Ammon's horn (tissue), 1 donor: ENCODE measurements around the gene HRNR.

Source experiments
- DNase-seq: peaks from one replicate; pipeline ENCODE4 v3.0.0-alpha.2; 2016; ENCODE audit warnings: low spot score

HRNR gene

DNA sequence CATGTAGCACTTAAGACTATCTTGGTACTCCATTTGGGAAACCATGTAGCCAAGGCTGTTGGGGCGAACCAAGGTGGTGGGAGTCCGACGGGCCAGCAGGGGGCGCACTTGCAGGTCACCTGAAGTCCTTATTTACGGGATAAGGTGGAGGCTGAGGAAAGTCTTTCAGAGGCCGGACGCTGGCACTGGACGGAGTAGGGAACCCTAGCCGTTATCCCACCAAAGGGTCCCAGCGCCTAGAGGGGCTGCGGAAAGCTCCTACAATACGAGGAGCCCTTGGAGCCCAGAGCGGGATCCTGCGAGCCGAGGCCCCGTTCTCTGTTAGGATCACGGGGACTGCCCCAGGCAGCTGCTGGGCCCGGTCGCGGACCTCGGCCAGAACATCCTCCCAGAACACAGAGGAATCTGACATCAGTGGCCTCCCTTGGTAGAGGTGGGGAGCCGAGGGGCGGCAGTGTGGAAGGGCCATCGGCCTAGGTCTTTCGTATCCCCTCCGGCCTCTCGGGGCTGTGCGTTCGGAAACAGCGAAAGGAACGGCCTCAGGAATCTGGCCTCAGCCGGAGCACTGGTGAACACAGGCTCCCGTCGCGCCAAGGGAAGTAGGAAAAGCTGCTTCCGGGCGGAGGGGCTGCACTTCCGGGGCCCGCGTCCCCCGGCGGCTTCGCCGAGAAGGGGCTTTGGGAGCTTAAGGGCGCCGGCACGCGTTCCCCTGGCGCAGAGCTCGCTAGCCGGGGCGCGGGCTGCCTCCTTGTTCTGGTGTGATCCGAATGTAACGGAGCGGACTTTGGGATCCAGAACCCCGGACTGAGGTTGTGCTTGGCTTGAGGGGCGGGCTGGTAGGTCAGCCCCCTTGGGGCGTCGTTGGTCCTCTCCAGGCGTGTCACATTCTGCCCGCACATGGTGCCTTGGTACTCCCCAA, 35.1 kb downstream of the HRNR start:
- peak; percentile 57 for DNase-seq

DNA sequence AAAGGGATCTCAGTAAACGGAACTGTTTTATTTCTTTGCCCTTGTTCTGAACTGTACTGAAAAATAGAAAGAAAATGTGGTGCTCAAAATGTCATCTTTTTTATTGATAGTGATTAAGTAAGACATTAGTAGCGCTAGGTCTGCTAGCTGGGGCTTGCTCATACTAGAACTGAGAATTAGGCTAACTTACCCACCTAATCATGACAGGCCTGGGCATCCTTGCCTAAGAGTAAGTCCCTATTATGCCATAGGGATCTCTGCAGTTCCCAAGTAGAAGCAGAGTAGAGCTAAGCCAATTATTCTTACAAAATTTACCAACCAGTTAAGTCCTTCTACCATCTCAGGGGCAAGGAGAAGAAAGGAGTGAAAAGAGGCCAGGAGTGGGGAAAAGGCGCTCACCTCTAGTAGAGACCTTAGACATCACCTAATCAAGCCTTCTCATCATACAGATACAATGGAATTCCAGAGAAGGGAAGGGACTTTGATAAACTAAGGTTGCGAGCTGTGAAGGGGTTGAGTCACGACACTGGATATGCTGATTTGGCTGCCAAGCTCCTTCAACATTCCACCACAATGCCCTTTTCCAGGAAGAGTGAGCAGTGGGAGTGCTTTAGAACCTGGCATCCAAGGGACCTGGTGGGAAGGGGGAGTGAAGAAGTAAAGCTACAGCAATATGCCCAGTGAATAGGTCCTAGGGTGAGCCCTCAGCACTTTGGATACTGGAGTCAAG, 37.3 kb downstream of the HRNR start:
- DNase-seq, result no peak

GRCh38 chr1:152185544-152186391, 38.2 kb downstream of the HRNR start:
- DNase-seq, result peak; percentile 64

DNA sequence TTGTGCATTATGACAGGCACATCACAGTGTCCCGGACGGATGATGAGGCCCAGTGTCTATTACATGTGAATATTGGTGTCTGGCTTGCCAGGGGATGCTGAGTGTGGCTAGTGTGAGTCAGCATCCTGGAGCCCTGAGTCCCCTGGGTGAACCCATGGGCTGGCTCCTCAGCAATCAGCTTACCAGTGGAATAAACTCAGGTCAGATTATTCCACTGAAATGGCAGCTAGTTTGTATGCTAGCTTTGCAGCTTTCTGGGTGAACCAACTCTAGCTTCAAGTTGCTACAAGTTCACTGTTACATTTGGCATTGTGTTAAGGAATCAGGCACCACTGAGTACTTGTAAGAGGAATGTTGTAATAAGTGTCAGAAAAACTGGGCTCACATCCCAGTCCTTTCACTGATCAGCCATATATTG, 41.0 kb downstream of the HRNR start:
- DNase-seq, result no peak

DNA sequence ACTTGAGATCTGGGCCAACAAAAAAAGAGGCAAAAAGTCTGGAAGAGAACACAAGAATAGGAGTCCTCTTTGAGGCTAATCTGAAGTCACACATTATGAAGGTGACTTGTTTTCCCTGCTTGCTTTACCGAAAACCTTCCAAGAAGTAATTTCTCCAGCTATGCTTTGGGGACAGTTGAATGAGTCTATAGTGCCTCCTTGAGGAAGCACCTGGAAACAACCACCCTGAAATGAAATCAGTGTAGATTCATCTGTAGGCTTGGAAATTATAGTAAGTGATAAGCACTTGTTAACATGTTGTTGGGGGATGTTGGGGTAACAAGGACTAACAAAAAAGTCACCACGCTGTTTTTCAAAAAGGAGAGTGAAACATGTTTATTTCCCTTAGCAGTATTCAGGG, 41.6 kb downstream of the HRNR start:
- DNase-seq, result no peak

DNA sequence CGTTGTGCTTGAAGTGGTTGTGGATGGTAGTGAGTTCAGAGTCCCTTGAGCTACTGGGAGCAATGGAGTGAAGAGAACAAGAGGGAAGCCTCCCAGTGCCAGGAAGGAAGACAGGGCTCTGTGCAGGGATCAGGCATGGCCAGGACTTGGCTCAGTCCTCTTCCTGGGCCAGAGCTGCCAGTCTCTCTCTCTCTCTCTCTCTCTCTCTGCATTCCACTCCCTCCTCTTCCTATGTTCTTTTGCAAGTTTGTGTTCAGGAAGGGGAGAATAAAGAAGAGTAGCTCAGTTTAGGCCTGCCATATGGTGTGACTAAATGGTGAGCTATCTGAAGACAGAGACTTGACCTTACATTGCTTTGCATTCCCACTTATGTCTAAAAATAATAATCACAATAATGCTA, 44.4 kb downstream of the HRNR start:
- no peak for DNase-seq

DNA sequence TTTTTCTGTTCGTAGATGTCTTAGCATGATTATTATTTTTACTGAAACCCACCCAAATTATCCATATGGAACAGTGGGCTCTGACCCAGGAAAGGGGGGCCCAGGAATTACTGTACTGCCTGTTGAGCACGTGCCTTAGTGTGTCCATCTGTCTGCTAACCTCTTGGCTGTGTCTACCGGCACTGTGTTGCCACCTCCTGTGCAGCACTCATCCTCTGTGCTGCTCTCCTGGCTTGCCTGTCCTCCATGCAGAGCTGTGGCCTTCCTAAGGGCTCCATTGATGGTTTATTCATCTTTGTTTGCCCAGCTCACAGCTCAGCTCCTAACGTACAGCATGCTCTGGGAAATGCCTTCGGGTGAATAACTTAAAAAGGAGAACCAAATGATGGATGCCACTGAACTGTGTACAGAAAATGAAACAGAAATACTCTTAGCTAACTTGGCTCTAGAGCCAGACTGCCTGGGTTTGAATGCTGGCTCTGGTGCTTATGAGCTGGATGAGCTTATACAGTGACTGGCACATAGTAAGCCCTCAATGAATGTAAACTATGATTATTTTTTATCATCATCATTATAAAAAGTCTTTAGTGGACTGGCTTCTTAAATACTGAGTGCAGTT, 53.6 kb downstream of the HRNR start:
- DNase-seq, result no peak

DNA sequence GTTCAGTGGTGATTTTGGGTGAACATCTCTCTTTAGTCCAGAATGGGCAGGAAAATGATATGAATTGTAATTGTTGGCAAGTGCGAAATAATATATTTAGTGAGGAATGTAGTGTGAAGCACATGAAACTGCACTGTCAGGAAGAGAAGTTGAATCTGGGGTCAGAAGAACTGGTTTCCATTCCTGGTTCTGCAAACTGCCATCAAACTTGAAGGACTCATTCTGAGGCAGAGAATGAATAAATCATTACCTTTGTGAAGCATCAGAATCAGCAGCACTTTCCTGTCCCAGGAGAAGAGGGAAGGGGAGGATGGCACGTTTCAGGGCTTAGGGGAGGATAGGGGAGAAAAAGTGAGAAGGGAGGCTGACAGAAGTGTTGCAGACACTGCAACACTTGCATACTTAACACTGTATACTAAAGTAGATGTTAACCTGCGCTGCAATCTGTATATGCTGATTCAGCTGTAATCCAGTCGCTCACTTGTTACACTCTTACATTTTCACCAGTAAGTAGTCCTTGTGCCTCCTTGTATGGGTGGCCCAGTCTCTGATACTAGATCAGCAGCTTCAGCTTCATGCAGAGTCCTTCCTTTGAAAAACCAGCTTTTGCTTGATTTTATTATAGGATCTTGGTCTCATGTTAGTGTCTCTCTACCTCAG, 54.5 kb downstream of the HRNR start:
- no peak for DNase-seq

GRCh38 chr1:152168535-152168868, 55.5 kb downstream of the HRNR start:
- DNase-seq, result no peak

- DNase-seq, result no peak
Observed at GRCh38 chr1:152167835-152168534, 56.0 kb downstream of the HRNR start.

- DNase-seq, result no peak
Observed at GRCh38 chr1:152166966-152167365, 57.0 kb downstream of the HRNR start.

DNA sequence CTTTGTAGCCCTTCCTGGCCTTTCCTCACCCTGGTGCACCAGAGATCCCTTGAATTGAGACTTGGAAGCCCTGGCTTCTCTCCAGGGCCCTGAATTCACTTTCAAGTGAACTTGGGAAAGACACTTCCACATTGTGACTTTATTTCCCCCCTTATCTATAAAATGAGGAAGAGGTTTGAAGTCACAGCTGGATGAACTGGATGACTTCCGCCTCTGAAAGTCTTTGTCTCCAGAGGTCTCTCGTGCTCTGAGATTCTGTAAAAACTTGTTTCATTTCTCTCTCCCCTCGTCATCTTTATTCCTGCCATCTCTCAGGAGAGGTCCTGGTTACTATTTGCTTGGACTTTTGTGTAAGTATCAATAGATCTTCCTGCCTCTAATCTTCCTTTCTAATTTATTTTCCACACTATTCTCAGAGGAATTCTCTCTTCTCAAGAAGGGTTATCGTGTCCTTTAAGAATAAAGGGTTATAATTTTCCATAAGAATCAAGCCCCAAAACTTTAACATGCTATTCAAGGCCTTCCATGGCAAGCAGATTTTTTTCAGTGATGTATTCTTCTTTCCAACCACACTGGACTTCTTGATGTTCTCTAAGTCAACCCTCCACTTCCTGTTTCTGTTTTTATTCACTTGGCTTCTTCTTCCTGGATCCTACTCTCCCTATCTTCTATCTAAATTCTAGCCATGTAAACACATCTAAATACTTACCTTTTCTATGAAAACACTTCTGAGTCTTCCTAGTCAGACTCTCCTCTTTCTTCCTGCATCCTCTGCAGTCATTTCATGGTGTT, 58.5 kb downstream of the HRNR start:
- peak; percentile 8 for DNase-seq

DNA sequence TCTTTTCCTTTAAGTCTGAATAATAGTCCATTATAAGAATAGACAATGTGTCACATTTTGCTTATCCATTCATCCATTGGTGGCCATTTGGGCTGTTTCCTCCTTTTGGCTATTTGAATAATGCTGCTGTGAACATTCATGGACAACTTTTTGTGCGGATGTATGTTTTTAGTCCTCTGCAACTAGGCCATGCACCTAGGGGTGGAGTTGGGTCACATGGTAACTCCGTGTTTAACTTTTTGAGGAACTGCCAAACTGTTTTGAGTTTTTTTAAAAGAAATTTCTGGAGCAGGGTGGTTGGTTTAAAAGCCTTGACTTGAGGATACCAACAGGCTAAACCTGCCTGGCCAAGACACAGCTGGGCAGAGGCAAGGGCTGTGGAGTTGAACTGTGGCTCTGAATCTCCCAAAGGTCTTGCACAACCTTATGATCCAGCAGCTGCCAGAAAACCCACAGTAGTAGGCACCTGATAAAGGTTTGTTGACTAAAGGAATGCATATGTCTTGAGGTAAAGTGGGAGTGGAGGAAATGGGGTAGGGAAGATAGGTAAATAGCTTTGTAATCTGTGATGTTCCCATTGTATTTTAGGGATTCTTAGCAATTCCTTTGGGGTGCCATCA, 59.4 kb downstream of the HRNR start:
- DNase-seq, result no peak

- DNase-seq, result no peak
Observed at GRCh38 chr1:152162792-152163463, 61.1 kb downstream of the HRNR start.
